Activated T-cell treated with anti-CD3 and anti-CD28 coated beads for 1 hour (primary cell): Measurements from ENCODE around the gene CCDC174.
"Not testable (repeated sequence)": the region's sequence is repeated elsewhere in the genome, so short reads cannot be mapped to it uniquely, and the experiment has no call there.

ENCODE experiments used
- DNase-seq: peaks from one replicate; pipeline ENCODE4 v3.0.0-alpha.2; 2020; ENCODE audit warnings: low read depth

Gene CCDC174

DNA sequence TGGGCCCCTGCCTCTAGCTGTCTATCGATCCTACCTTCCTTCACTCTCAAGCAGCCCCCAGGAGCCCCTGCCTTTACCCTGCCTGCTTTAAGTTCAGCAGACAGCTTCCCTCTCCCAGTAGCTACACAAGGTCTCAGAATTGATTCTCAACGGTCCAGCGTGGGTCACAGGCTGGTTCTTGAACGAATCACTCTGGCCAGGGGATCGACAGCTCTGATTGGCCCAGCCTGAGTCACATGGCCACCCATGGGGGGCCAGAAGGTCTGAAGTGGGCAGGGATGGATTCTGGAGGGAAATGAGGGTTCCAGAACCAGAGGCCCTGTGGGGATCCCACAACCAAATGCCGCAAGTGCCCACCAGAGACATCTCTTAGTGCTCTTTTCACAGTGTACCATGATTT is 23.7 kb upstream of the CCDC174 start:
- no peak for DNase-seq

DNA sequence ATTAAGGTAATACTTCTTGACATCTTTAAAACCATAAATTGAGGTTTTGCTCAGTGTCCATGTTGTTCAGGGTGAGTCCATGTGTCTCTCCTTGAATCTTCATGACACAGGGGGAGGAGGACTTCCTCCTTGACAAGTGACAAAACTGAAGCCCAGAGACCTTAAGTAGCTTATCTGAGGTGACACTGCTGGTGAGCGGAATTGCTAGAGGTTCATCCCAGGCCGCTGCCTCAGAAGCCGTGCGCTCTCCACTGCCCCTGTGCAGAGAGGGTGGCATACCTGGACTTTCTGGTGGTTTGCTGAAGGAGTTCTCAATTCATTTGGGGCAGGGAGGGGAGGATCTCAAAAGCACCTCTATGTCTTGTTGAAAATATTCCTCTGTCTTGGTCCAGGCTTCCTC is 23.2 kb upstream of the CCDC174 start:
- DNase-seq, result no peak

- DNase-seq, result no peak
Measured at GRCh38 chr3:14630404-14631100, 21.0 kb upstream of the CCDC174 start.

DNA sequence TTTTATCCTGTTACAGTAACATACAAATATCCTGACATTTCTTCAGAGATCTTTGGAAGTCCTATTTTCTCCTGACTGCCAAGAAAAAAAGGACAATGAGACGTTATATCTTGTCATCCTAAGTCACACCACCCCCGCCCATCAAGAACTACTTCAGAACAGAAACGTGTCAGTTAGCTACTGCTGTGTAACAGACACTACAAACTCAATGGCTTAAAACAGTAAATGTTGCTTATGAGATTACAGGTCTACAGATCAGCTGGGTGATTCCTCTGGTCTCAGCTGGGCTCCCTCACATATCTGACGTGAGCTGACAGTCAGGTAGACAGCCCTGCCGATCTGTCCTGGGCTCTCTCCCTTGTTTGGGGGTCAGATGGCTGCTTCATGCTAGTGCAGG is 20.5 kb upstream of the CCDC174 start:
- no peak for DNase-seq

GRCh38 chr3:14631687-14632441 is 19.7 kb upstream of the CCDC174 start:
- no peak for DNase-seq

GRCh38 chr3:14632442-14632930 is 19.1 kb upstream of the CCDC174 start:
- no peak for DNase-seq

DNA sequence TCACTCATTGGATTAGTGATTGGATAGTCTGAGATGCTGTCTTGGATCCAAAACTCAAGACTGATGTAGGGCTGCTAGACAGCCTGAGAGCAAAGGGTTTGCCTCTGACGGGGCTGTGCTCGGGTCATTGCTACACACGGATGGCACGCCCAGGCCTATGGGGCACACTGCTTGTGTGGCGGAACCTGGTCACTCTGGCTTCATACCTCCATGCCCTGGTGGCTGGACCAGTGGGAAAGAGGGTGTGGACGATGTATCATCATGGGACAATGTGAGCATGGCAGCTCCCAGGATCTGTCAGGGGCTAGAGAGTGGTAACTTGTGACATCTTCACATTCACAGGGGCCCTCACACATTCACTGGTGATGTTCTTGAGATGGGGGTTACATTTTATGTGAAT is 18.1 kb upstream of the CCDC174 start:
- no peak for DNase-seq

DNA sequence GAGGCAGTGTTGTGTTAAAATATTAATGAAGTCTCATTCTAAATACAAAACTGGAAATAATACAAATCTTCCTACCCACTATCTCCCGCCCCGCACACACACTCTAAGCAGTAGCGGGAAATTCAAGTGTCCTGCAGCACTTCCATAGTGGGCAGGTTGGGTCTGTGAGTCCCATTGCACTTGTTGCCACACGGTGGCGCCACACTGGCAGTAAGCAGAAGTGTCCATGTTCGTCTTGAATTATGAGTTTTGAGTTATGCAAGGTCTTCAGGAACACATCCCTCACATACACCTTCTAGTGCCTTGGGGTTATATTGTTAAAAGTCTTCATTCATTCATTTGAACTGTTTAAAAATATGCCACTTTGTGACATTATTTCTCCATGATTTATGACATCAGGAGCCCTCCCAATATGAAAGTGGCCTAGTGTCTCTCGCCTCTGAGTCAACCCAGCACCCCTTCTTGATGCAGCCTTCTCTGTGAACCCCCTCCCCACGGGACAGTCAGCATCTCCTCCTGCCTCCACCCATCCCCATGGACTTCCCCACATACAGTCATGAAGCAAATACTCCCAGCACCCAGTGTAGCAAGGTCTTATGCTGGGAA is 17.6 kb upstream of the CCDC174 start:
- DNase-seq, result peak; percentile 47

DNA sequence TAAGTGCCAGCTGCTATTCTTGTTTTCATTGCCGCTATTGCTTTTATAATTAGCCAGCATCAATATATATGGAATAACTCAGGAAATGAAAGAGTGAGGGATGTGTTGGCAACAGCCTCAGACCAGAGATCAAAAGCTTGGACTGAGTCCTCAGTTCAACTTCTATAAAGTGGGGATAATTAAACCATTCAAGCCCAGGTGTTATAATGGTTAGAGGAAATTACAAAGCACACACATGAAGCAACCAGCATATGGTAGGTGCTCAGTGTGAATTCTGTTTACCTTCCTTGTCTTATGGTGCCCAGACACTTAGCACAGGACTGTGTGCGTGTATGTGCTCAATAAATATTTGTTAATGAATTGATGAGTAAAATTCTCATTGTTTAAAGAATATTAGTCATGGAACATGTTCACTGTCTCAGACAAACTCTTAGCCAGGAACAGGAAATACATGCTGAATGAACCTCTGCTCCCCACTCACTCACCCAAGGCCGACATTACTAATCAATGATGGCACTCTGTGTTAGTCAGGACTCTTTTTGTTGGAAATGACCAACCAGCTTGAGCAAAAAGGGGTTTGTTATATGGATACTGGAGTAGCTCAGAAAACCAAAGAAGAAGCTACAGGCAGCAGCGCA is 16.7 kb upstream of the CCDC174 start:
- DNase-seq, result no peak

GRCh38 chr3:14636496-14637087 is 15.0 kb upstream of the CCDC174 start:
- DNase-seq, result no peak

DNA sequence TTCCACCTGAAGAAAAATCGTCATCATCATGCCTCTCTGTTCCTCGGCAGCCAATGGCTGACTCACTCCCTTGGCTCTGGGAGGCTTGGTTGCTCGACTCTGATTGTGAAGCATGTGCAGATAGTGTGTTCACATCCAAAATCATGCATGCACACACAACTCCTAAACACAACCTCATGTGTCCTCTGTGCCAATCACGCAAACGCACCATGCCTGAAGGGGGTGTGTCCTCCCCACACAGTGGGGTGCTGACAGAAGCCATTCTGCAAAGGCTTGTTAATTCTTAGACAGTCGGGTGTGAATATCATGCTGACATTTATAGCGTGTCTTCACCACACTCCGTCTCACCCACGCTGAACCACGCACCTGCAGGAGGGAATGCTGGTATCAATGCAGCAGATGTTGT is 11.4 kb upstream of the CCDC174 start:
- DNase-seq, result no peak

- DNase-seq, result no peak
Measured at GRCh38 chr3:14640734-14641133, 10.8 kb upstream of the CCDC174 start.

DNA sequence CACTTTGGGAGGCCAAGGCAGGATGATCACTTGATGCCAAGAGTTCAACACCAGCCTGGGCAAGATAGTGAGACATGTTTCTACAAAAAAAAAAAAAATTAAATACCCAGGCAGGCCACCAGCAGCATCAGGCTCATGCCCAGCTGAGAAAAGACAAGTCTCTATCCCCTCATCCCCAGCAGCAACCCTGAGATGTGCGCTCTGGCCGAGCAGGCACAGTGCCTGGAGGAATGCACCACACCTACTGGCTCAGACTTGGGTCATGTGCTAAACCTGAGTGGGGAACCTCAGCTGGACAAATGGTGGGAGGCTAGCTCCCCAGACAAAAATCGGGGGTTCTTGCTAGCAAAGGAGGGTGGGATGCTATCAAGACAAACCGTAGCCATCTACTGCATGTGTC is 10.2 kb upstream of the CCDC174 start:
- no peak for DNase-seq

DNA sequence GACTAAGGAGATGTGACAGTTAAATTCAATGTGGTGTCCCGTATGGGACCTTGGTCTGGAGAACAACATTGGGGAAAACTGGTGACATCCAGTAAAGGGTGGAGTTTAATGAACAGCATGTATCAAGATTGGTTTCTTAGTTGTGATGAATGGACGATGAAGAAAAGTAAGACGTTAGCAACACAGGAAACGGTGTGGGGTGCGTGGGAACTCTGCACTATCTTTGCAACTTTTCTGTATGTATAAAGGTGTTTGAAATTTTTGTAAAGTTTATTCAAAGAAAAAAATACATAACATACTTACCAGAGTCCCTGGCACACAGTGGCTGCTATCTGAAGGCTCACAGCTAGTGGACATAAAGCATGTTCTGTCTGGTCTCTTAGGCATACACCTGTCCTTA is 6.1 kb upstream of the CCDC174 start:
- no peak for DNase-seq

GRCh38 chr3:14646131-14646573 is 5.4 kb upstream of the CCDC174 start:
- DNase-seq, result no peak

GRCh38 chr3:14646589-14647413 is 4.8 kb upstream of the CCDC174 start:
- DNase-seq, result no peak

DNA sequence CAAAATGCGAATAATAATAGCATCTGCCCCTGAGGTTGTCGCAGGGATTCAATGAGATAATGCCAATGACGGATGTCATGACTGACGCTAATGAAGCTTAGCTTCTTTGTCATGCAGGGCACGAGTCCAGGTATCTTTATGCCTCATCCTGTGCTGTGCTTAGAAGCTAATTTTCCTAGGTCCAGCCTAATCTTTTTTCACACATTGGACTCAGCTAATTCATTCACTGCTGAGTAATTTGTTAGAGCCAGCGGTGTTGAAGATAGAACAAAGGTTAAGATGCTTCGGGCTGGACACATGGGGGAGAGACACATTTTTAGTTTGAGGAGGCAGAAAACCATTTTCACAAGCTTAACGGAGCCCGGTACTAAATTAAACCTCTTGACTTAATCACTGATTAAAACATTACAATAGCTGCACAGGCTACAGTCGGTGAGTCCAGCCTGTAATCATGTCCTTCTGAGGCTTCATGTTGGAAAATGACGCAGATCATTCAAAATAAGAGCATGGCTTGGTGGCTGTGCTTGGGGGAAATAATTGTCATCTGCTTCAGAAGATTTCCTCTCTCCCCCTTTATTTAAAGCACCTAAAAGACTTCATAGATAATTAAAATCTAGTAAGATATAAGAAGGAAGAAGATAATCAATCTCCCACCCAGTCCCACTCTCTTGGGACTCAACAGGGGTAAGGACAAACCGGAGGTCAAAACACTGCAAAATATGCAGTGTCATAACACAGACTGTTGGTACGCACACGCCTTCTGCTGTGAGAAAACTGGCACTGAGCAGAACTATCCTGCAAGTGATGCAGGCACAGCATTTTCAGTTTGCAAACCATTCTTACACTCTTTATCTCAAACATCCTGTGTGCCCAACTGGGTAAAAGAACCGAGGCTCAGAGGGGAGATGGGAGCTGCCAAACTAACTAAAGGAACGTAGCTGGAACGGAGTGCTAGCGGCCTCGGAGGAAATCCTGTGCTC is 3.3 kb upstream of the CCDC174 start:
- DNase-seq, result no peak

DNA sequence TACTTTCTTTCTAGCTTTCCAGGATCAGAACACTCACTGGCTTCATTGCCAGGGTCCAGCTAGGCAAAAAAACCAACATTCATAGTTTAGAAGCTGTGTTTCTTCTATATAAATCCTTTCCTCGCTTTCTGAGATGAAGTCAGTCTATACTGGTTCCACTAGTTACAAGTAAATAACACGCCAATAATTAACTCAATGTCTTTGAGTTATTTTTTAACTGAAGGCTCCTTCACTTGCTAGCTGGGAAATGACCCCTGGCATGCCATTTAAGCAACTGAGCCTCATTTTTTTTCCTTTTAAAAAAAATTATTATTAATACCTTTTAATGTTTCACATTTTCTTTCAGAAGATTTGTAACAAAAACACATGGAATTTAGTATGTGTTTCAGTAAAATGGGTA is 2.1 kb upstream of the CCDC174 start:
- DNase-seq, result no peak

- no peak for DNase-seq
Measured at GRCh38 chr3:14650193-14650592, 1.4 kb upstream of the CCDC174 start.

DNA sequence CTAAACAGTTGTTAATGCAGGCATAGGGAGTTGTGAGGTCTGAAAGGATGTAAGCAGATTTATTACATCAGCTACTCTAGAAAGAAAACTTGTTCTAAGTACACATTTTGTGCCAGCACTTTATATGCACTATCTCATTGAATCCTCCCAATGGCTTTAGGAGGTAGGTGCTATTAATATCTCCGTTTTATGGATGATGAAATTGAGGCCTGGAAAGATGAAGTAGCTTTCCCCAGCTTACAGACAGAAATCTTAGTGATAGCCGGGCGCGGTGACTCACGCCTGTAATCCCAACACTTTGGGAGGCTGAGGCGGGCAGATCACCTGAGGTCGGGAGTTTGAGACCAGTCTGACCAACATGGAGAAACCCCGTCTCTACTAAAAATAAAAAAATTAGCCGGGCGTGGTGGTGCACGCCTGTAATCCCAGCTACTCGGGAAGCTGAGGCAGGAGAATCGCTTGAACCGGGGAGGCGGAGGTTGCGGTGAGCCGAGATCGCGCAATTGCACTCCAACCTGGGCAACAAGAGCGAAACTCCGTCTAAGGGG is 872 bp downstream of the CCDC174 start:
- not testable (repeated sequence) for DNase-seq
